Measurements from ENCODE around the gene KCNAB2.

KCNAB2 gene

GRCh38 chr1:6045561-6045960 is at the start of gene KCNAB2:
Gene KCNAB2, plus strand, starts transcription at chr1:6045888. Its CDS starts 5,649 bp downstream, at chr1:6051537.
- Histone ChIP-seq H3K4me1 (ENCODE audit: control insufficient read depth in 2 of 2, insufficient read depth in 2 of 2, low read length in 2 of 2) (peaks cover 0 to 11% of the 10 kb centered on the region in 2 donors), H3K27me3 (ENCODE audit: control insufficient read depth in 2 of 2, insufficient read depth in 2 of 2, low read length in 2 of 2) (no peaks in the 10 kb centered on the region), H3K27ac (ENCODE audit: low read depth in 2 of 2, low read length in 2 of 2) (no peak within 1 kb of the TSS), H3K36me3 (ENCODE audit: control insufficient read depth in 2 of 2, insufficient read depth in 2 of 2, low read length in 2 of 2) (peaks cover 0 to 4% of the 10 kb centered on the region in 2 donors), H3K4me3 (ENCODE audit: low read length in 2 of 2) (no peak within 1 kb of the TSS), H3K9ac (ENCODE audit: low read depth in 1 of 2, low read length in 2 of 2) (no peak within 1 kb of the TSS), H3K9me3 (ENCODE audit: control insufficient read depth in 2 of 2, low read length in 2 of 2) (no peaks in the 10 kb centered on the region)

DNA sequence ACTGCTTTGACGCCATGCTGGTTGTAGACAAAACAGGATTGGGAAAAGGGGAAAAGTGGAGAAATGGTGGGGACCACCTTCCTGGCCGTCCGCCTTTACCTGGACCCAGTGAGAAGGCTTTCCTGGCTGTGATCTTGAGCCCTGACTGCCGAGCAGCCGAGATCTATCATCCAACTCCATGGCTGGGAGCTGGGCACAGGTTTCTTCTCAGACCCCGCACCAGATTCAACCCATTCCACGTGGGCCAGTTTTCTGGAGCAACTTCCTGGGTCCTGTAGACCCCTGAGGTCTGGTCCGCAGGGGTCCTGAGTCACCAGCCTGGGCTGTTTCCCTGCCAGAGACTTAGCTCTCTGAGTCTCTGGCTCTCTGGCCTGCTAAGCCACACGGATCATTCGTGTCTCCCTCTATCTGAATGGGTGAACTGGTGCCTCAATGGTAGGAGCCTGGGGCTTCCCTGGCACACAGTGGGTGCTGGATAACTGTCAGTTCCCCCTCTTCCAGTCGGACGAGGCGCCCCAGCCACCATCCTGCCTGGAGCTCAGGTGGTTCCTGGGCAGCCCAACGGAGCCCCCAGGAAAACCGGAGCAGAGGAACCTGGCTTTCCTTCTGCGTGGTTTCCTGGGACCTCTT is 48.9 kb upstream of the KCNAB2 start:
- Histone ChIP-seq H3K27me3 (ENCODE audit: control insufficient read depth in 2 of 2, insufficient read depth in 2 of 2, low read length in 2 of 2) (peaks cover 2 to 7% of the 10 kb centered on the region in 2 donors), H3K4me3 (ENCODE audit: low read length in 2 of 2) (no peak overlapping the region), H3K9ac (ENCODE audit: low read depth in 1 of 2, low read length in 2 of 2) (no peak overlapping the region), H3K27ac (ENCODE audit: low read depth in 2 of 2, low read length in 2 of 2) (no peak overlapping the region), H3K4me1 (ENCODE audit: control insufficient read depth in 2 of 2, insufficient read depth in 2 of 2, low read length in 2 of 2) (peaks cover 0 to 9% of the 10 kb centered on the region in 2 donors), H3K36me3 (ENCODE audit: control insufficient read depth in 2 of 2, insufficient read depth in 2 of 2, low read length in 2 of 2) (no peaks in the 10 kb centered on the region), H3K9me3 (ENCODE audit: control insufficient read depth in 2 of 2, low read length in 2 of 2) (no peaks in the 10 kb centered on the region)

DNA sequence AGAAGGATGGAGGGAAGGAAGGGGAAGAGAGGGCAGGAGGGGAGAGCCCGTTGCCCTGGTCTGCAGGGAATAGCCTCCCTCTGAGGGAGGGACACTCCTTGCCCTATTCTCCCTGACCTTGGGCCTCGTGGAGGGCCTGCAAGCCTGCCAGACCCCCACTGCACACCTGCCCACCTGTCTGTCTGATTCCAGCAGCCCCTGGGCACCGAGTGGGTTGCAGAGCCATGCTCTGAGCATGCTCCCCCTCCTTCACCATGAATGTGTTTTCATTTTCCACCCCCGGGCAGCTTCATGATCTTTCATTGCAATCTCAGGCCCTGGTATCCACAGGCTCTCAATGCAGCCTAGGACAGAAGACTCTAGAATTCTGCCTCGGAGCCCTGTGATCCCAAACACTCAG is 48.4 kb upstream of the KCNAB2 start:
- no peaks in the 10 kb centered on the region for H3K36me3 ChIP-seq (ENCODE audit: control insufficient read depth in 2 of 2, insufficient read depth in 2 of 2, low read length in 2 of 2)
- no peak overlapping the region for H3K27ac ChIP-seq (ENCODE audit: low read depth in 2 of 2, low read length in 2 of 2)
- H3K9ac ChIP-seq (ENCODE audit: low read depth in 1 of 2, low read length in 2 of 2): no peak overlapping the region
- H3K9me3 ChIP-seq (ENCODE audit: control insufficient read depth in 2 of 2, low read length in 2 of 2): no peaks in the 10 kb centered on the region
- H3K4me3 ChIP-seq (ENCODE audit: low read length in 2 of 2): no peak overlapping the region
- peaks cover 2 to 7% of the 10 kb centered on the region in 2 donors for H3K27me3 ChIP-seq (ENCODE audit: control insufficient read depth in 2 of 2, insufficient read depth in 2 of 2, low read length in 2 of 2)
- peaks cover 0 to 9% of the 10 kb centered on the region in 2 donors for H3K4me1 ChIP-seq (ENCODE audit: control insufficient read depth in 2 of 2, insufficient read depth in 2 of 2, low read length in 2 of 2)

DNA sequence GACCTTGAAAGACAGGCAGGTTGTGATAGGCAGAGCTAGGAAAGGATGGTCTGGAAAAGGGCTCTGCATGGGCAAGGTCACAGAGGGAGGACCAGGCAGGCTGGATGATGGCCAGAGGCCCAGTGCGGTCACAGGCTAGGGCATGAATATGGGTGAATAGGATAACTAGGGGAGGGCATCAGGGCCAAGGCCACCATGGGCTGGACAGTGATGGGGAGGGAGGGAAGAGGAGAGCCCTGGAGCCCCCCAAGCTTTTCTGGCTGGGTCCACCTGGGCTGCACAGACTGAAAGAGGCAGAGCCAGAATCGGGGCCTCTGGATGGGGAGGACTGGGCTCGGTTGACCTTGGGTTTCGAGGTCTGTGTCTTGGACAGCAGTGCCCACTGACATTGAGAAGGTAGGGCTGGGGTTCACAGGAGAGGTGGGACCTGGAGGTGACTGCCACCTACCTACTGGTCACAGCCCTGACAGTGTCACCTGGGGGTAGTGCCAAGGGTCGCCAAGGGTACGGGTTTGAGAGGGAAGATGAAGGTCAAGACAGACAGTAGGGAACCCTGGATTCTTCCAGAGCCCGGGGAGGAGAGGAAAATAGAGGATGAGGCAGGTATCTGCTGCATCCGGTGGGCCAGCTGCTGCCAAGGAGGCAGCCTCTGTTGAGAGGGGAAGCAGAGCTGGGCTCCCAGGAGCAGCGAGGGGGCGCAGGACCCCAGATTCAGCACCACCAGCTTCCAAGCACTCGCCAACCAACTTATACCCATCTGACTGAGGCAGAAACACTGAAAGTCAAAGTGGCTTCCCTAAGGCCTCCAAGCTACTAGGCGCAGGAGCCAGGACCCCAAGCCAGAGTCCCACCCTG is 47.4 kb upstream of the KCNAB2 start:
- no peak overlapping the region for H3K4me3 ChIP-seq (ENCODE audit: low read length in 2 of 2)
- H3K4me1 ChIP-seq (ENCODE audit: control insufficient read depth in 2 of 2, insufficient read depth in 2 of 2, low read length in 2 of 2): peaks cover 0 to 9% of the 10 kb centered on the region in 2 donors
- no peak overlapping the region for H3K27ac ChIP-seq (ENCODE audit: low read depth in 2 of 2, low read length in 2 of 2)

GRCh38 chr1:5998906-5999301 is 46.8 kb upstream of the KCNAB2 start:
- no peaks in the 10 kb centered on the region for H3K9me3 ChIP-seq (ENCODE audit: control insufficient read depth in 2 of 2, low read length in 2 of 2)
- peaks cover 0 to 5% of the 10 kb centered on the region in 2 donors for H3K4me1 ChIP-seq (ENCODE audit: control insufficient read depth in 2 of 2, insufficient read depth in 2 of 2, low read length in 2 of 2)
- no peak overlapping the region for H3K9ac ChIP-seq (ENCODE audit: low read depth in 1 of 2, low read length in 2 of 2)
- no peaks in the 10 kb centered on the region for H3K27me3 ChIP-seq (ENCODE audit: control insufficient read depth in 2 of 2, insufficient read depth in 2 of 2, low read length in 2 of 2)
- H3K4me3 ChIP-seq (ENCODE audit: low read length in 2 of 2): no peak overlapping the region
- H3K36me3 ChIP-seq (ENCODE audit: control insufficient read depth in 2 of 2, insufficient read depth in 2 of 2, low read length in 2 of 2): no peaks in the 10 kb centered on the region
- H3K27ac ChIP-seq (ENCODE audit: low read depth in 2 of 2, low read length in 2 of 2): no peak overlapping the region

More for the DNA sequence above, 47.4 kb upstream of the KCNAB2 start:
- Histone ChIP-seq H3K27me3 (ENCODE audit: control insufficient read depth in 2 of 2, insufficient read depth in 2 of 2, low read length in 2 of 2) (peaks cover under 1 to 6% of the 10 kb centered on the region in 2 donors), H3K9me3 (ENCODE audit: control insufficient read depth in 2 of 2, low read length in 2 of 2) (no peaks in the 10 kb centered on the region), H3K36me3 (ENCODE audit: control insufficient read depth in 2 of 2, insufficient read depth in 2 of 2, low read length in 2 of 2) (no peaks in the 10 kb centered on the region), H3K9ac (ENCODE audit: low read depth in 1 of 2, low read length in 2 of 2) (no peak overlapping the region)

- H3K9me3 ChIP-seq (ENCODE audit: control insufficient read depth in 2 of 2, low read length in 2 of 2): no peaks in the 10 kb centered on the region
- H3K4me3 ChIP-seq (ENCODE audit: low read length in 2 of 2): no peak overlapping the region
- H3K9ac ChIP-seq (ENCODE audit: low read depth in 1 of 2, low read length in 2 of 2): no peak overlapping the region
- no peaks in the 10 kb centered on the region for H3K36me3 ChIP-seq (ENCODE audit: control insufficient read depth in 2 of 2, insufficient read depth in 2 of 2, low read length in 2 of 2)
- H3K27me3 ChIP-seq (ENCODE audit: control insufficient read depth in 2 of 2, insufficient read depth in 2 of 2, low read length in 2 of 2): no peaks in the 10 kb centered on the region
- H3K4me1 ChIP-seq (ENCODE audit: control insufficient read depth in 2 of 2, insufficient read depth in 2 of 2, low read length in 2 of 2): no peaks in the 10 kb centered on the region
- no peak overlapping the region for H3K27ac ChIP-seq (ENCODE audit: low read depth in 2 of 2, low read length in 2 of 2)
These were observed 45.8 kb upstream of the KCNAB2 start for GRCh38 chr1:5999711-6000443.

GRCh38 chr1:6000444-6001288 is 45.0 kb upstream of the KCNAB2 start:
- H3K27me3 ChIP-seq (ENCODE audit: control insufficient read depth in 2 of 2, insufficient read depth in 2 of 2, low read length in 2 of 2): no peaks in the 10 kb centered on the region
- H3K36me3 ChIP-seq (ENCODE audit: control insufficient read depth in 2 of 2, insufficient read depth in 2 of 2, low read length in 2 of 2): no peaks in the 10 kb centered on the region
- H3K4me1 ChIP-seq (ENCODE audit: control insufficient read depth in 2 of 2, insufficient read depth in 2 of 2, low read length in 2 of 2): no peaks in the 10 kb centered on the region
- no peak overlapping the region for H3K4me3 ChIP-seq (ENCODE audit: low read length in 2 of 2)
- H3K27ac ChIP-seq (ENCODE audit: low read depth in 2 of 2, low read length in 2 of 2): no peak overlapping the region
- H3K9me3 ChIP-seq (ENCODE audit: control insufficient read depth in 2 of 2, low read length in 2 of 2): no peaks in the 10 kb centered on the region
- no peak overlapping the region for H3K9ac ChIP-seq (ENCODE audit: low read depth in 1 of 2, low read length in 2 of 2)

DNA sequence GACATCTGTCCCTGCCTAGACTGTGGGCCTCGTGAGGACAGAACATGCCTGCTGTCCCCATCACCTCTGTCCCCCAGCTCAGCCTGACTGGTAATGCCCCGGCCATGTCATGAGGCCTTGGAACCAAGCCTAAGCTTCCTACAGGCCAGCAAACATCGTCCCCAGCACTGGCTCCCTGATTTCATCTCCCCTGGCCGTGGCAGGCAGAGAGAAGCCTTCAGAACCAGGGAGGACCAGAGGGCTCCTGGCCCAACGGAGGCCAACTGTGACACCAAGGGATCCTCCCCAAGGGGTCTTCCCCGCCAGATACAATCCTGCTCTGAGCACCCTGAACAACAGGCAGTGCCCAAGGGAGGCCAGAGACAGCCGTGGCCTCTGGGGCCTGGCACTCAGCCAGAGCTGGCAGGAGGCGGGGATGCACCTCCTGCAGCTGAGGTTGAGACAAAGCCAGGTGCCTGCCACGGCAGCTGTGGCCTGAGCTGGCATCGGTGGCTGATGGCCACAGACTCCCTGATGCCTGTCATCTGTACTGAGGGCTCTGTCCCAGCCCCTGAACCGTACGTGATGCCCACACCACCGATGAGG is 43.6 kb upstream of the KCNAB2 start:
- Histone ChIP-seq H3K4me3 (ENCODE audit: low read length in 2 of 2) (no peak overlapping the region), H3K36me3 (ENCODE audit: control insufficient read depth in 2 of 2, insufficient read depth in 2 of 2, low read length in 2 of 2) (no peaks in the 10 kb centered on the region), H3K27me3 (ENCODE audit: control insufficient read depth in 2 of 2, insufficient read depth in 2 of 2, low read length in 2 of 2) (no peaks in the 10 kb centered on the region), H3K4me1 (ENCODE audit: control insufficient read depth in 2 of 2, insufficient read depth in 2 of 2, low read length in 2 of 2) (no peaks in the 10 kb centered on the region), H3K9ac (ENCODE audit: low read depth in 1 of 2, low read length in 2 of 2) (no peak overlapping the region), H3K27ac (ENCODE audit: low read depth in 2 of 2, low read length in 2 of 2) (no peak overlapping the region), H3K9me3 (ENCODE audit: control insufficient read depth in 2 of 2, low read length in 2 of 2) (no peaks in the 10 kb centered on the region)

DNA sequence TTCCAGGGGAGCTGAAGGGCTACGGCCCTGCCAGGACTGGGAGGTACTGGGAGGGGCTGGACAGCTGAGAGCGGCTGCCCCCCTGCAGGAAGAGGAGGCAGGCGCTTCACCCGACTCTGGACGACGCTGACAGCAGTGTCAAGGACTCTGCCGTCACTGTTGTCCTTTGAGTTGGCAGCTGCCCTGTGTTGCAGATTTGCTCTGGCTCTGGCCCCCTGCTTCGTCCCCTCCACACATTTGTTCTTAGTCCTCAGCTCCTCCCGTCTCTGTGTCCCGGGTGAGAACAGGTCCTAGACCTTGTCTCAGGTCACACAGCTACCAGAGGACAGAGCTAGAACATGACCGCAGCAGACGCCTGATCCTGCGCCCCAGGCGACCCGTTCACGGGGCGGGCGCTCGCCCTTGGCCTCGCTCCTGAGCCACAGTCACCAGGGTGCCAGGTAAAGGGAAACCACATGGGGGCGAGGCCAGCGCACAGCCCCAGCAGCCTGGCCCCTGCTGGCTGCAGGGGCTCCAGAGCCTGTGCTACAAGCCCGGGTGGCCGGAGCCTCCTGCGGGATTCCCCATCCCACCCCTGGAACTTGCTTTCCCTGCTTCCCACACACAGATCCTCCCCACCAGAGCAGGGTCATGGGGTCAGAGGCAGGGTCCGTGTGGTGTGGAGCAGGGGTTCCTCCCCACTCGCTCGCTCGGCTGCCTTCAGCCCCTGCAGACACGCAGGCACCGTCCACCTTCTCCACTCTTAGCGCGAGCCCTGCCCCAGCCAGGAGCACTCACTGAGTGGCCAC is 42.8 kb upstream of the KCNAB2 start:
- H3K36me3 ChIP-seq (ENCODE audit: control insufficient read depth in 2 of 2, insufficient read depth in 2 of 2, low read length in 2 of 2): no peaks in the 10 kb centered on the region
- H3K27me3 ChIP-seq (ENCODE audit: control insufficient read depth in 2 of 2, insufficient read depth in 2 of 2, low read length in 2 of 2): no peaks in the 10 kb centered on the region
- H3K4me3 ChIP-seq (ENCODE audit: low read length in 2 of 2): no peak overlapping the region
- H3K27ac ChIP-seq (ENCODE audit: low read depth in 2 of 2, low read length in 2 of 2): no peak overlapping the region
- H3K4me1 ChIP-seq (ENCODE audit: control insufficient read depth in 2 of 2, insufficient read depth in 2 of 2, low read length in 2 of 2): no peaks in the 10 kb centered on the region
- H3K9me3 ChIP-seq (ENCODE audit: control insufficient read depth in 2 of 2, low read length in 2 of 2): no peaks in the 10 kb centered on the region
- no peak overlapping the region for H3K9ac ChIP-seq (ENCODE audit: low read depth in 1 of 2, low read length in 2 of 2)

All from mucosa of rectum (tissue), 2 donors.